ENCODE results near the gene TM9SF1. TPM values are rescaled to one million over a fixed set of nuclear protein-coding genes. Genes with fewer than 3 reads are reported as not detected.

TM9SF1 gene
- total and polyA plus RNA-seq, 9 of the 15 experiments (the other 6 are each of a cell fraction or from before 2014, with no cell fraction given) = 5.3 to 20.3 (median 11.8) TPM

GRCh38 chr14:24232645-24233537 is 37.6 kb upstream of the TM9SF1 start, which contains the start of gene GMPR2 (continued):
- TF ChIP-seq ZNF740 (CRISPR knock-in tag; IDR thresholded peaks at IDR 0.05) (no peak), ZNF740 (tag; IDR thresholded peaks at IDR 0.05) (no peak; a peak in 1 of 4 replicates), MBD2 (IDR thresholded peaks at IDR 0.05; ENCODE audit: borderline replicate concordance, low read depth) (no peak), ZNF121 (CRISPR knock-in tag; conservative IDR thresholded peaks at IDR 0.05) (no peak), ZNF133 (CRISPR knock-in tag; IDR thresholded peaks at IDR 0.05) (no peak), ZNF561 (CRISPR knock-in tag; conservative IDR thresholded peaks at IDR 0.05) (no peak), DDX20 (tag; IDR thresholded peaks at IDR 0.05; ENCODE audit: low read depth) (no peak), HLTF (IDR thresholded peaks at IDR 0.05) (no peak), ZNF174 (CRISPR knock-in tag; IDR thresholded peaks at IDR 0.05) (no peak), SETDB1 (IDR thresholded peaks at IDR 0.05; ENCODE audit: low read length) (no peak), LCOR (CRISPR knock-in tag; IDR thresholded peaks at IDR 0.05) (no peak; the same call in 1 of the 2 replicates), HNRNPK (IDR thresholded peaks at IDR 0.05; ENCODE audit: low read depth, low read length, poor library complexity, severe bottlenecking) (no peak), SRSF9 (IDR thresholded peaks at IDR 0.05; ENCODE audit: borderline replicate concordance, low read depth, low read length) (no peak), ZNF232 (CRISPR knock-in tag; IDR thresholded peaks at IDR 0.05) (no peak), CHD4 (IDR thresholded peaks at IDR 0.05; ENCODE audit: insufficient read depth, insufficient replicate concordance, low read depth, low read length, poor library complexity, severe bottlenecking) (no peak), ZNF699 (CRISPR knock-in tag; IDR thresholded peaks at IDR 0.05; ENCODE audit: insufficient replicate concordance) (no peak), ARHGAP35 (IDR thresholded peaks at IDR 0.05; ENCODE audit: partially characterized antibody) (no peak), FOXM1 (IDR thresholded peaks at IDR 0.05; ENCODE audit: low read depth) (no peak), FOXM1 (CRISPR knock-in tag; IDR thresholded peaks at IDR 0.05; ENCODE audit: low read depth) (no peak), NR2C1 (IDR thresholded peaks at IDR 0.05) (no peak), NR2C1 (tag; IDR thresholded peaks at IDR 0.05) (no peak), KLF13 (tag; IDR thresholded peaks at IDR 0.05; ENCODE audit: borderline replicate concordance, low read depth) (no peak), PTTG1 (tag; IDR thresholded peaks at IDR 0.05; ENCODE audit: low read depth) (no peak), NR1H2 (CRISPR knock-in tag; IDR thresholded peaks at IDR 0.05) (no peak), TEAD4 (IDR thresholded peaks at IDR 0.05; ENCODE audit: low read length) (no peak), TEAD4 (CRISPR knock-in tag; IDR thresholded peaks at IDR 0.05; ENCODE audit: borderline replicate concordance) (no peak), NELFE (IDR thresholded peaks at IDR 0.05; ENCODE audit: insufficient read depth, insufficient read length) (no peak)
